Hematopoietic multipotent progenitor cell treated with erythropoietin and hydrocortisone succinate and interleukin-3 and kit ligand, for 15 days (in vitro differentiated cells): Measurements from ENCODE around the gene AQP12B.
"Not testable (repeated sequence)": the region's sequence is repeated elsewhere in the genome, so short reads cannot be mapped to it uniquely, and the experiment has no call there.

Source experiments
- DNase-seq: peaks from one replicate; pipeline ENCODE4 v3.0.0-alpha.2; 2015; ENCODE audit warnings: low spot score

Gene AQP12B

GRCh38 chr2:240683329-240683979 is 769 bp upstream of the AQP12B start:
- not testable (repeated sequence) for DNase-seq

GRCh38 chr2:240680185-240680584 is 2.5 kb downstream of the AQP12B start:
- not testable (repeated sequence) for DNase-seq

GRCh38 chr2:240678909-240679308 is 3.8 kb downstream of the AQP12B start:
- not testable (repeated sequence) for DNase-seq

GRCh38 chr2:240678043-240678442 is 4.6 kb downstream of the AQP12B start:
- not testable (repeated sequence) for DNase-seq

- not testable (repeated sequence) for DNase-seq
Measured at GRCh38 chr2:240675345-240675744, 7.3 kb downstream of the AQP12B start.

GRCh38 chr2:240674461-240675184 is 8.1 kb downstream of the AQP12B start:
- DNase-seq = not testable (repeated sequence)

GRCh38 chr2:240672701-240673190 is 9.9 kb downstream of the AQP12B start:
- DNase-seq = no peak

- DNase-seq = no peak
Measured at GRCh38 chr2:240672076-240672700, 10.5 kb downstream of the AQP12B start.

GRCh38 chr2:240670950-240671349 is 11.7 kb downstream of the AQP12B start:
- no peak for DNase-seq

GRCh38 chr2:240670402-240670801 is 12.3 kb downstream of the AQP12B start:
- DNase-seq = no peak

GRCh38 chr2:240664622-240665021 is 18.1 kb downstream of the AQP12B start:
- no peak for DNase-seq

- DNase-seq = no peak
Measured at GRCh38 chr2:240663546-240664190, 19.0 kb downstream of the AQP12B start.

- DNase-seq = no peak
Measured at GRCh38 chr2:240662681-240663080, 20.0 kb downstream of the AQP12B start.

- not testable (repeated sequence) for DNase-seq
Measured at GRCh38 chr2:240659883-240660282, 22.8 kb downstream of the AQP12B start.

GRCh38 chr2:240655931-240656886 is 26.5 kb downstream of the AQP12B start:
- DNase-seq = no peak

GRCh38 chr2:240651185-240651584 is 31.5 kb downstream of the AQP12B start:
- no peak for DNase-seq

- no peak for DNase-seq
Measured at GRCh38 chr2:240650254-240650965, 32.3 kb downstream of the AQP12B start.

- DNase-seq = no peak
Measured at GRCh38 chr2:240649331-240649730, 33.4 kb downstream of the AQP12B start.

- no peak for DNase-seq
Measured at GRCh38 chr2:240648650-240649275, 33.9 kb downstream of the AQP12B start.

- DNase-seq = no peak
Measured at GRCh38 chr2:240648155-240648649, 34.5 kb downstream of the AQP12B start.
